Body of pancreas (tissue), 4 donors: ENCODE data around the gene MRPL9. TPM values are rescaled to one million over a fixed set of nuclear protein-coding genes. Genes with fewer than 3 reads are reported as not detected.

ENCODE experiments used
- ATAC-seq: fragments of 150-250 bp; one replicate; pipeline ENCODE4 v1.9.1; 2016
- DNase-seq, 4 donors: peaks; one replicate each; pipeline ENCODE4 v3.0.0-alpha.2; 2019
- H3K27ac ChIP-seq, 4 donors: fragments of 200-600 bp; sonication (generic); 1 replicate in 3 of 4; 2 replicates in 1 of 4; pipeline versions ENCODE4 v1.5.1 to v1.6.1; 2016 to 2019; ENCODE audit warnings: mild to moderate bottlenecking in 1 of 4, mixed read lengths in 1 of 4, moderate library complexity in 1 of 4
- H3K27me3 ChIP-seq, 2 donors: fragments of 200-600 bp; sonication (generic); one replicate each; pipeline ENCODE4 v1.6.0; 2016; ENCODE audit warnings: mild to moderate bottlenecking in 1 of 2
- H3K36me3 ChIP-seq, 2 donors: fragments of 200-600 bp; sonication (generic); replicated peaks in 1 of 2; 2 replicates each; pipeline ENCODE4 v1.5.1; 2016; ENCODE audit warnings: low read depth in 2 of 2; ENCODE audit not compliant: insufficient read depth in 1 of 2
- H3K4me1 ChIP-seq: fragments of 200-600 bp; sonication (generic); one replicate; pipeline ENCODE4 v1.6.0; 2016
- H3K4me3 ChIP-seq, 2 donors: fragments of 200-600 bp; sonication (generic); 1 replicate in 1 of 2; 2 replicates in 1 of 2; pipeline ENCODE4 v1.5.1; 2016 to 2019
- H3K9me3 ChIP-seq, 3 donors: fragments of 200-600 bp; sonication (generic); 1 replicate in 2 of 3; 2 replicates in 1 of 3; pipeline ENCODE4 v1.5.1; 2016
- CTCF ChIP-seq, 7 experiments: fragments of 450-650 bp in 4 of 7; fragments of 200-600 bp in 3 of 7; sonication (generic) in 3 of 7; IDR thresholded peaks; one replicate each; pipeline ENCODE4 v1.5.1; 2016 to 2019; ENCODE audit warnings: antibody characterized with exemption in 7 of 7
- POLR2A ChIP-seq, 3 donors: fragments of 450-650 bp; IDR thresholded peaks; one replicate each; pipeline ENCODE4 v1.6.1; 2016; ENCODE audit warnings: antibody characterized with exemption in 3 of 3, mild to moderate bottlenecking in 2 of 3
- WGBS, 2 donors: methylation state at CpG; one replicate each; pipeline ENCODE4 v1.1.5; 2017; 5-methylcytosine and 5-hydroxymethylcytosine counted together
- intact Hi-C: fragments of 100-400 bp; cut with DNase I; formaldehyde crosslinking; loops from one replicate; pipeline ENCODE4 v1.15.1; 2023
- total RNA-seq, 2 donors: library from RNA; depleted of rRNA; stranded (reverse); fragments of >200 nt; gene quantifications; one replicate each; pipeline ENCODE4 v1.1.0, GENCODE V29; 2016

MRPL9 gene
- total RNA-seq, 2 donors from 2014 or later = 24.6 to 40.2 TPM

- ATAC-seq (no peak), DNase-seq (no peak)
- WGBS, 2 donors = 64 to 70% methylated on average over 1 of the region's 1 CpG
- no peak overlapping the region for H3K27ac ChIP-seq
- peaks cover 16% of the 10 kb centered on the region for H3K4me1 ChIP-seq
- H3K4me3 ChIP-seq = no peak overlapping the region
- TF ChIP-seq POLR2A (IDR thresholded peaks at IDR 0.05) (no peak), CTCF (IDR thresholded peaks at IDR 0.05) (no peak)
- no peaks in the 10 kb centered on the region for H3K9me3 ChIP-seq
- intact Hi-C loops = no loop called here
- no peaks in the 10 kb centered on the region for H3K27me3 ChIP-seq
- H3K36me3 ChIP-seq = peaks cover 0 to 4% of the 10 kb centered on the region in 2 donors
These were observed 44.5 kb upstream of the MRPL9 start for GRCh38 chr1:151807766-151808165.

DNA sequence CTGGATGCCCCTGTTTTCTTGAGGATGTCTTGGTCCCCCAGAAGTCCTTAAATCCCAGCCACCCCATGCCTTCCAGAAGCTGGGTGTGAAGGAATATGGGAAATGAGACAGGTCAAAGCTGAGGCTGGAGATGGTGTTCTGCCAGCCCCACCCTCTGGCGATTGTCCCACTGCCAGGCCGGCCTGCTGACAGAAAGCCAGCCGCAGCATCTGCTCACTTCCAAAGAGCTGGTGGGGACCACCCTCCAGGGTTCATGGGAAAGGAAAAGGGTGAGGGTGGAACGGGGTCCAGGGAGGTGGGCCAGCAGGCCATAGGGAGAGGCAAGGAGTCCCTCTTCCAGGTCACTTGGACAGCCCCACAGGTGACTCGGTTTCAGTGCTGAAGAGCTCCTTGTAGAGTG, 43.8 kb upstream of the MRPL9 start:
- TF ChIP-seq POLR2A (IDR thresholded peaks at IDR 0.05) (no peak), CTCF (IDR thresholded peaks at IDR 0.05) (no peak)
- ATAC-seq (no peak), DNase-seq (no peak)
- H3K4me3 ChIP-seq = no peak overlapping the region
- H3K27ac ChIP-seq = no peak overlapping the region
- WGBS, 2 donors = 76 to 82% methylated on average over 5 of the region's 5 CpGs
- H3K36me3 ChIP-seq = peaks cover 0 to 4% of the 10 kb centered on the region in 2 donors
- peaks cover 16% of the 10 kb centered on the region for H3K4me1 ChIP-seq
- intact Hi-C loops = no loop called here
- no peaks in the 10 kb centered on the region for H3K27me3 ChIP-seq
- no peaks in the 10 kb centered on the region for H3K9me3 ChIP-seq

GRCh38 chr1:151806170-151806569, 42.9 kb upstream of the MRPL9 start:
- no peak for TF ChIP-seq POLR2A (IDR thresholded peaks at IDR 0.05)
- no peak for TF ChIP-seq CTCF (IDR thresholded peaks at IDR 0.05)
- ATAC-seq (no peak), DNase-seq (no peak)
- no peak overlapping the region for H3K4me3 ChIP-seq
- no peaks in the 10 kb centered on the region for H3K9me3 ChIP-seq
- intact Hi-C loops = no loop called here
- H3K27ac ChIP-seq = no peak overlapping the region
- H3K36me3 ChIP-seq = peaks cover 0 to 4% of the 10 kb centered on the region in 2 donors
- H3K4me1 ChIP-seq = peaks cover 16% of the 10 kb centered on the region
- 67 to 83% methylated on average over 3 to 7 of the region's 7 CpGs for WGBS, 2 donors
- H3K27me3 ChIP-seq = no peaks in the 10 kb centered on the region

- ATAC-seq (no peak), DNase-seq (no peak)
- peaks cover 11% of the 10 kb centered on the region for H3K4me1 ChIP-seq
- H3K4me3 ChIP-seq = no peak within 1 kb of the TSS
- H3K27ac ChIP-seq = no peak within 1 kb of the TSS
- whole genome bisulfite sequencing, 2 donors = 31 to 44% methylated on average over 9 to 12 of the region's 12 CpGs
- peaks cover 0 to 4% of the 10 kb centered on the region in 2 donors for H3K36me3 ChIP-seq
- intact Hi-C loops = loop anchor here (2.0 kb wide), 1 partner anchor 20 kb away; no protein-coding TSS in a partner anchor
- H3K27me3 ChIP-seq = no peaks in the 10 kb centered on the region
- H3K9me3 ChIP-seq = no peaks in the 10 kb centered on the region
- no peak for TF ChIP-seq CTCF (IDR thresholded peaks at IDR 0.05)
- TF ChIP-seq POLR2A (IDR thresholded peaks at IDR 0.05) = peak in 1 of 3 donors; percentile 24
These were observed 41.9 kb upstream of the MRPL9 start, which contains the start of gene LINGO4 for GRCh38 chr1:151805066-151805820. Gene LINGO4, minus strand, starts transcription at chr1:151805419. Its CDS starts 2,715 bp downstream, at chr1:151802704.
